Right lobe of liver (tissue), 4 donors: ENCODE data around the gene TTLL1.

Experiments
- CTCF ChIP-seq, 4 donors: fragments of 200-600 bp in 3 of 4; fragments of 450-650 bp in 1 of 4; IDR thresholded peaks; one replicate each; pipeline versions ENCODE4 v1.5.1 to v1.8.0; 2016 to 2022; ENCODE audit warnings: antibody characterized with exemption in 4 of 4, mild to moderate bottlenecking in 2 of 4
- POLR2A ChIP-seq: fragments of 450-650 bp; IDR thresholded peaks from one replicate; pipeline ENCODE4 v1.6.1; 2017; ENCODE audit warnings: antibody characterized with exemption, mild to moderate bottlenecking
- donor health status: DM: no; HTN: no; CAD: no.
- donor health status: DM: no; HTN: no; CAD: no.
- donor health status: DM: no; HTN: yes; CAD: no.

GRCh38 chr22:43109921-43110443, 20.8 kb upstream of the TTLL1 start:
- TF ChIP-seq CTCF (IDR thresholded peaks at IDR 0.05) (no peak), POLR2A (no peak)
